ENCODE data around the gene TSTD1.

The TSTD1 gene

DNA sequence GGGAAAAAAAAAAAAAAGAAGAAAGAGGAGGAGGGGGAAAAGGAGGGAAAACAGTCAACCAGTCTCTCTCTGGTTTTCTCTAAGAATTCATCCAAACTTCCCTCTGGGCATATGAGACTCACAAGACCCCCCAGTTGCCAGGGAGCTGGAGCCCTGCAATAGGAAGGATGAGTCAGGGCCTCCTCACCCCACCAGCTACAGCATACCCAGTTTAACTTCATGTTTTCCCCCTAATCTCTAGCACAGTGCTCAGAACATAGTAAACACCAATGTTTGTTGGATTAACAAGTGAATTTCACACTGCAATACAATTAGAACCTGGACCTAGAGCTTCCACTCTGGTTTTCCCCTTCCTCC, 25.7 kb downstream of the TSTD1 start:
- no peak overlapping the region for H3K4me3 ChIP-seq (ENCODE audit: low read depth, low read length)

DNA sequence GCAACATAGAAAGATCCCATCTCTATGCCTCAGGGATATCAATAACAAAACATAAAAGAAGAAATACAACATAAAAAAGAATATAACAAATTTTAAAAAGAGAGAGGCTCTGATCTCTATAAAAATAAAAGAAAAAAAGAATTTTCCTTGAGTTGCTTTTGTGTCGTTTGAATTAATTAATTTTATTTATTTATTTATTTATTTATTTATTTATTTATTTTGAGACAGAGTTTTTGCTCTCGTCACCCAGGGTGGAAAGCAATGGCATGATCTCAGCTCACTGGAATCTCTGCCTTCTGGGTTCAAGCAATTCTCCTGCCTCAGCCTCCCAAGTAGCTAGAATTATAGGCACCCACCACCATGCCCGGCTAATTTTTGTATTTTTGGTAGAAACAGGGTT, 26.3 kb downstream of the TSTD1 start:
- TF ChIP-seq, protein P1, sequence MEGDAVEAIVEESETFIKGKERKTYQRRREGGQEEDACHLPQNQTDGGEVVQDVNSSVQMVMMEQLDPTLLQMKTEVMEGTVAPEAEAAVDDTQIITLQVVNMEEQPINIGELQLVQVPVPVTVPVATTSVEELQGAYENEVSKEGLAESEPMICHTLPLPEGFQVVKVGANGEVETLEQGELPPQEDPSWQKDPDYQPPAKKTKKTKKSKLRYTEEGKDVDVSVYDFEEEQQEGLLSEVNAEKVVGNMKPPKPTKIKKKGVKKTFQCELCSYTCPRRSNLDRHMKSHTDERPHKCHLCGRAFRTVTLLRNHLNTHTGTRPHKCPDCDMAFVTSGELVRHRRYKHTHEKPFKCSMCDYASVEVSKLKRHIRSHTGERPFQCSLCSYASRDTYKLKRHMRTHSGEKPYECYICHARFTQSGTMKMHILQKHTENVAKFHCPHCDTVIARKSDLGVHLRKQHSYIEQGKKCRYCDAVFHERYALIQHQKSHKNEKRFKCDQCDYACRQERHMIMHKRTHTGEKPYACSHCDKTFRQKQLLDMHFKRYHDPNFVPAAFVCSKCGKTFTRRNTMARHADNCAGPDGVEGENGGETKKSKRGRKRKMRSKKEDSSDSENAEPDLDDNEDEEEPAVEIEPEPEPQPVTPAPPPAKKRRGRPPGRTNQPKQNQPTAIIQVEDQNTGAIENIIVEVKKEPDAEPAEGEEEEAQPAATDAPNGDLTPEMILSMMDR (IDR thresholded peaks at IDR 0.05; ENCODE audit: borderline replicate concordance, insufficient read depth, low read depth, low read length) = no peak
- H3K4me3 ChIP-seq (ENCODE audit: low read depth, low read length) = no peak overlapping the region

More for the DNA sequence above, 25.7 kb downstream of the TSTD1 start:
- TF ChIP-seq, protein P1 (IDR thresholded peaks at IDR 0.05; ENCODE audit: borderline replicate concordance, insufficient read depth, low read depth, low read length) = no peak

DNA sequence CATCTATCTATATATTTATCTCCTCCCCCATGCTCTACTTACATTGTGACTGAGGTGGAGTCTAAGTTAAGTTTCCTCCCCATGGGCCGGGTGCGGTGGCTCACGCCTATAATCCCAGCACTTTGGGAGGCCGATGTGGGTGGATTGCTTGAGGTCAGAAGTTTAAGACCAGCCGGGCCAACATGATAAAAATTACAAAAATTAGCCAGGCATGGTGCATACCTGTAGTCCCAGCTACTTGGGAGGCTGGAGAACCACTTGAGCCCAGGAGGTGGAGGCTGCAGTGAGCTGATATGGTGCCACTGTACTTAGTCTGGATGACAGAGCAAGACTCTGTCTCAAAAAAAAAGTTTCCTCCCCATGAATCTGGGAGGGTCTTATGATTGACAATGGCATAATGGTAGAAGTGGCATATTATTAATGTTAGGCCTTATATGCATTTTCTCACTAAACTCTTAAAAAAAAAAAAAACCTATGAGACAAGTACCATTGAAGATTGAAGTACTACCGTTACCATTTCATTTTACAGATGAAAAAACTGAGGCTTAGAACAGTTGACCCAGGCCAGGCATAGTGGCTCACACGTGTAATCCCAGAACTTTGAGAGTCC, 29.1 kb downstream of the TSTD1 start:
- H3K4me3 ChIP-seq (ENCODE audit: low read depth, low read length) = no peak overlapping the region
- TF ChIP-seq, protein P1 (IDR thresholded peaks at IDR 0.05; ENCODE audit: borderline replicate concordance, insufficient read depth, low read depth, low read length) = no peak

DNA sequence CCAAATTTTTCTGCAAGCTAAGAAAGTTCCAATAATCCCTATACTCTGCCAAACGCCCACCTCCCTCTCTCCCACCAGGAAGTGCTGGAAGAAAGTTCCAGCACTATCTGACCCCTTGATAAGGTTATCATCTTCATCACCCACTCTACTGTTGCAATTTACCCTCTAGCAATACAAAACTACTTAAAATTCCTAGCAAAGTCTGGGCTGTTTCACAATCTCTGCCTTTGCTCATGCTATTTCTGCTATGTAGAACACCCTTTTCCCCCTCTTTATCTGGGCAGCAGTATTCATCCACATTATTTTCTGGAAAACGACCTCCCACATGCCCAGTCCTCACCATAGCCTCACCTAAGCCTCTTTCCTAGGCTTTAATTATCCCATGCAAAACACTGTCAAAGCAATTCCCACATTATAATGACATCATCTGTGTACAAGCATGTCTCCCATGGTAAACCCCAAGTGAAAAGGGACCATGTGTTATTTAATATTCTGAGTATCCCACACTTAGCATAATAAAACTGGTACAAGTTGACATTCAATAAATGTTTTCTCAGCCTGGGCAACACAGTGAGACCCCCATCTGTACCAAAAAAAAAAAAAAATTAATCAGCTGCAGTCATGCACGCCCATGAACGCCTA, 29.8 kb downstream of the TSTD1 start:
- H3K4me3 ChIP-seq (ENCODE audit: low read depth, low read length) = no peak overlapping the region
- TF ChIP-seq, protein P1 (IDR thresholded peaks at IDR 0.05; ENCODE audit: borderline replicate concordance, insufficient read depth, low read depth, low read length) = no peak

DNA sequence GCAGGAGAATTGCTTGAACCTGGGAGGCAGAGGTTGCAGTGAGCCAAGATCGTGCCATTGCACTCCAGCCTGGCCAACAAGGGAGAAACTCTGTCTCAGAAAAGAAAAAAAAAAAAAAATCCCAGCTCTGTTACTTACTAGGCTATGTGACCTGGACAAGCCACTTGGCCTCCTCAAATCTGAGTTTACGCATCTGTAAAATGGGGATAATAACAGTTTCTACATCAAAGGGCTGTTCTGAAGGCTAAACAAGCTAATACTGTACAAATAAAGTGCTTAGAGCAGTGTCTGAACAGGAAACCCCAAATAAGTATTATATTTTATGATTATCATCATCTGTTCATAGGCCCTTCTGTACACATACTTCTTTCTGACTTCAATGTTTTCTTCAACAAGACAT, 31.4 kb downstream of the TSTD1 start:
- H3K4me3 ChIP-seq (ENCODE audit: low read depth, low read length) = no peak overlapping the region
- TF ChIP-seq, protein P1 (IDR thresholded peaks at IDR 0.05; ENCODE audit: borderline replicate concordance, insufficient read depth, low read depth, low read length) = no peak

DNA sequence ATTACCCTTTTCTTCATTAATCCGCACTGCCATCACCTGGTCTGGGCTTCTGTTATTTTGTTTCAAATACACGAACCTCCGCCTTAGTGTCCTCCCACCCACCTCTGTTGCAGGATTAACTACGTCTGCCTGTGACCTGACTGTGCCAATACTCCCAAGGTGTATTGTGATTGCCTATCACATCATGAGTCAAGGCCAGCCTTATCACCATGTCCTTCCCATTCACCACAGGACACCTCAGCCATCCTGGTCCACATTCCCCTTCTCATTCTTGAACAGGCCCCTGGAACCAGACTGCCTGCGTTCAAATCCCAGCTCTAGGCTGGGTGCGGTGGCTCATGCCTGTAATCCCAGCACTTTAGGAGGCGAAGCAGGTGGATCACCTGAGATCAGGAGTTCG, 32.2 kb downstream of the TSTD1 start:
- TF ChIP-seq, protein P1 (IDR thresholded peaks at IDR 0.05; ENCODE audit: borderline replicate concordance, insufficient read depth, low read depth, low read length) = no peak
- H3K4me3 ChIP-seq (ENCODE audit: low read depth, low read length) = no peak overlapping the region

DNA sequence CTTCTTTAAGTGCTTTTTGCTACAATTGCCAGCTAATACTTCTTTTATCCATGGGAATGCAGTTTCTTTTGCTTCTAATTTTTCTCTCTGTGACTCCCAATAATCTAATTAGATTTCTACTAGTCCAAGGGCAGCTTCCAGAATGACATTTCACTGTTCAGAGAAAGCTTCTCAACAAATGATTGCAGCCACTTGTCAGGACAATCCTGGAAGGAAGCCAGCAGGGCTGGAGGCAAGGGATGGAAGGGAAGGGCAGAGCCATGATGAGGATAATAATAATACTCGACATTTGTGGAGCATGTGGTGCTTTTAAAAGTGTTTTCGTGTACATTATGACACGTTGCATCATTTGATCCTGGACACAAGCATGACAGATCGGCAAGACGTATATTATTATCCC, 37.2 kb downstream of the TSTD1 start:
- TF ChIP-seq, protein P1 (IDR thresholded peaks at IDR 0.05; ENCODE audit: borderline replicate concordance, insufficient read depth, low read depth, low read length) = no peak
- no peak overlapping the region for H3K4me3 ChIP-seq (ENCODE audit: low read depth, low read length)
